Adrenal gland (tissue), 12 donors: ENCODE results near the gene ADGRA3. TPM values are rescaled to one million over a fixed set of nuclear protein-coding genes. Genes with fewer than 3 reads are reported as not detected.

Experiments used
- DNase-seq, 7 donors: peaks; one replicate each; pipeline ENCODE4 v3.0.0-alpha.2; 2019 to 2020
- H3K27ac ChIP-seq, 5 donors: fragments of 200-600 bp; sonication (generic) in 4 of 5; 1 replicate in 3 of 5; 2 replicates in 2 of 5; pipeline versions ENCODE4 v1.5.1 to v1.8.0; 2016 to 2020; ENCODE audit warnings: mild to moderate bottlenecking in 1 of 5
- H3K27me3 ChIP-seq: fragments of 200-600 bp; 2 replicates; pipeline ENCODE4 v1.8.0; 2021
- H3K36me3 ChIP-seq, 2 donors: fragments of 200-600 bp; replicated peaks in 1 of 2; 1 replicate in 1 of 2; 2 replicates in 1 of 2; pipeline versions ENCODE4 v1.5.1 to v1.8.0; 2018 to 2022
- H3K4me1 ChIP-seq, 2 donors: fragments of 200-600 bp; replicated peaks in 1 of 2; 1 replicate in 1 of 2; 2 replicates in 1 of 2; pipeline versions ENCODE4 v1.5.1 to v1.8.0; 2018 to 2021
- H3K4me3 ChIP-seq, 4 donors: fragments of 200-600 bp; sonication (generic) in 3 of 4; one replicate each; pipeline ENCODE4 v1.5.1; 2016 to 2018
- H3K9me3 ChIP-seq, 3 donors: fragments of 200-600 bp; sonication (generic) in 1 of 3; replicated peaks in 1 of 3; 1 replicate in 2 of 3; 2 replicates in 1 of 3; pipeline versions ENCODE4 v1.5.1 to v1.8.0; 2016 to 2021
- POLR2A ChIP-seq, 2 donors: fragments of 450-650 bp; IDR thresholded peaks; one replicate each; pipeline ENCODE4 v1.6.1; 2017; ENCODE audit warnings: antibody characterized with exemption in 2 of 2, mild to moderate bottlenecking in 2 of 2, moderate library complexity in 1 of 2
- WGBS, 4 donors: extraction: QIAGEN DNeasy Blood & Tissue Kit in 2 of 4; methylation state at CpG; one replicate each; pipeline versions ENCODE4 v1.1.5 to v1.1.7; 2013 to 2017; 5-methylcytosine and 5-hydroxymethylcytosine counted together
- intact Hi-C, 2 donors: fragments of 100-400 bp; cut with DNase I; formaldehyde crosslinking; loops; one replicate each; pipeline versions ENCODE4 v1.14.1 to v1.15.0; 2022 to 2023
- polyA plus RNA-seq, 3 donors: library from polyadenylated mRNA; stranded (reverse); fragments of 200-250 nt in 2 of 3; fragments of 350-450 nt in 1 of 3; fragmentation: Illumina TruSeq in 1 of 3; extraction: RNeasy Lipid Tissue Mini Kit (QIAGEN cat#74804) in 1 of 3; gene quantifications; one replicate each; pipeline ENCODE4 v1.2.3, GENCODE V29; 2013 to 2014
- total RNA-seq, 9 donors: library from RNA; depleted of rRNA in 4 of 9; stranded (reverse); fragments of >200 nt in 4 of 9; fragments of 120-200 nt in 1 of 9; fragmentation: NEBNext Ultra II Directional in 1 of 9; extraction: Animal tissue kit (Norgen Biotek cat#: 25700) in 1 of 9; gene quantifications; one replicate each; pipeline versions ENCODE4 v1.1.0 to v1.2.4, GENCODE V29; 2013 to 2023
- TF ChIP-seq, protein P1 (sequence below), 6 experiments: fragments of 450-650 bp in 4 of 6; fragments of 200-600 bp in 2 of 6; sonication (generic) in 1 of 6; IDR thresholded peaks; 1 replicate in 5 of 6; 2 replicates in 1 of 6; pipeline versions ENCODE4 v1.5.1 to v1.8.0; 2016 to 2021; ENCODE audit warnings: antibody characterized with exemption in 6 of 6, mild to moderate bottlenecking in 2 of 6, moderate library complexity in 1 of 6
- donor health status: healthy with polysubstance abuse.
- donor health status: Bipolar disorder and iron deficiency.
- donor health status: DM: yes; HTN: yes; CAD: no.
- donor health status: DM: no; HTN: no; CAD: no.
- donor health status: DM: no; HTN: no; CAD: no.
- donor health status: DM: yes; HTN: yes; CAD: no.

The ADGRA3 gene
- total and polyA plus RNA-seq, 12 donors: 9.8 to 36.9 (median 24.0) TPM

DNA sequence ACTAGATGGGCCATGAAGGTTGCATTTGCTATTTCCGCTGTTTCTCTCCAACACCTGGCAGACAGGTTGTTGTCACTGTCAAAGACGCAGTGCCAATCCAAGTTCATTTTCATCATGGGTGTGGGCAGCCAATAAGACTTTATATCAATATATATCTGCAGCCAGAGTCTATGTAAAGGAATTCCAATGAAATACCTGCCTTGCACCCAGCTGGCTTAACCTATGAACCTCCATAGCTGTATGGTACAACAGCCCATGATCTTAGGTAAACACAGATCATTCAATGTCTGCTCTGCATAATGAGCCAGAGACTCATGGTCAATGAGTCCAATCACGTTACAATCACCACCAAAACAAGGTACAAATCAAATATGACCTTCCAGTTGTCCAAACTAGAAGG is 37.7 kb upstream of the ADGRA3 start:
- H3K36me3 ChIP-seq: no peaks in the 10 kb centered on the region
- H3K4me1 ChIP-seq: no peaks in the 10 kb centered on the region
- H3K27ac ChIP-seq: no peak overlapping the region
- intact Hi-C loops: no loop called here
- 71 to 77% (median 75%) methylated on average over 3 of the region's 3 CpGs for WGBS, 4 donors
- TF ChIP-seq, protein P1, sequence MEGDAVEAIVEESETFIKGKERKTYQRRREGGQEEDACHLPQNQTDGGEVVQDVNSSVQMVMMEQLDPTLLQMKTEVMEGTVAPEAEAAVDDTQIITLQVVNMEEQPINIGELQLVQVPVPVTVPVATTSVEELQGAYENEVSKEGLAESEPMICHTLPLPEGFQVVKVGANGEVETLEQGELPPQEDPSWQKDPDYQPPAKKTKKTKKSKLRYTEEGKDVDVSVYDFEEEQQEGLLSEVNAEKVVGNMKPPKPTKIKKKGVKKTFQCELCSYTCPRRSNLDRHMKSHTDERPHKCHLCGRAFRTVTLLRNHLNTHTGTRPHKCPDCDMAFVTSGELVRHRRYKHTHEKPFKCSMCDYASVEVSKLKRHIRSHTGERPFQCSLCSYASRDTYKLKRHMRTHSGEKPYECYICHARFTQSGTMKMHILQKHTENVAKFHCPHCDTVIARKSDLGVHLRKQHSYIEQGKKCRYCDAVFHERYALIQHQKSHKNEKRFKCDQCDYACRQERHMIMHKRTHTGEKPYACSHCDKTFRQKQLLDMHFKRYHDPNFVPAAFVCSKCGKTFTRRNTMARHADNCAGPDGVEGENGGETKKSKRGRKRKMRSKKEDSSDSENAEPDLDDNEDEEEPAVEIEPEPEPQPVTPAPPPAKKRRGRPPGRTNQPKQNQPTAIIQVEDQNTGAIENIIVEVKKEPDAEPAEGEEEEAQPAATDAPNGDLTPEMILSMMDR (IDR thresholded peaks at IDR 0.05): no peak
- TF ChIP-seq POLR2A (IDR thresholded peaks at IDR 0.05): no peak
- H3K27me3 ChIP-seq: no peaks in the 10 kb centered on the region
- no peak for DNase-seq
- H3K9me3 ChIP-seq: no peaks in the 10 kb centered on the region
- H3K4me3 ChIP-seq: no peak overlapping the region

DNA sequence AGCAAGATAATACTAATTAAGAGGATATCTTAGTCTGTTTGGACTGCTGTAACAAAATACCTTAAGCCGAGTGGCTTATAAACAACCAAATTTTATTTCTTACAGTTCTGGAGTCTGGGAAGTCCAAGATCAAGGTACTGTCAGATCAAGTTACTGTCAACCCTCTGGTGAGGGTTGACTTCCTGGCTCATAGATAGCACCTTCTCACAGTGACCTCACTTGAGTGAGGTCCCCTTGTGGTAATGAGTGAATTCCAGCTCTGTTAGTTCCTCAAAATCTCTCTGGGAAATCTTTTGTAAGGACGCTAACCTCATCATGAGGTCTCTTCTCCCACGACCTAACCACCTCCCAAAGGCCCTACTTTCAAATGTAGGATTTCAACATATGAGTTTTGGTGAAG is 36.9 kb upstream of the ADGRA3 start:
- no peak for TF ChIP-seq POLR2A (IDR thresholded peaks at IDR 0.05)
- TF ChIP-seq, protein P1 (IDR thresholded peaks at IDR 0.05): no peak
- intact Hi-C loops: no loop called here
- 75 to 82% (median 76%) methylated on average over 3 of the region's 3 CpGs for WGBS, 4 donors
- Histone ChIP-seq H3K9me3 (no peaks in the 10 kb centered on the region), H3K4me1 (no peaks in the 10 kb centered on the region), H3K4me3 (no peak overlapping the region), H3K27me3 (no peaks in the 10 kb centered on the region), H3K36me3 (no peaks in the 10 kb centered on the region), H3K27ac (no peak overlapping the region)
- no peak for DNase-seq

DNA sequence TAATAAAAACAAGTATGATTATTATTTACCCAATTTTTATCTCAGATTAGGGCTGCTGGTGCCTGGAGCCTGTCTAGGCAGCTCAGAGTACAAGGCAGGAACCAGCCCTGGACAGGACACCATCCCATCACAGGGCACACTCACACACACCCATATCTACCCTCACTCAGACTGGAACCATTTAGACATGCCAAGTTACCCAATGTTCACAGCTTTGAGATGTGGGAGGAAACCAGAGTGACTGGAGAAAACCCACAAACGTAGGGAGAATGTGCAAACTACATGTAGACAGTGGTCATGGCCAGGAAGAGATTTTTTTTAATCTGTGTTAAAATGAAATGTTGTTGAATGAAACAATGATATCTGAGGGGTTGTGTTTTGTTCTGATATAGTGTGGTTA is 35.7 kb upstream of the ADGRA3 start:
- Histone ChIP-seq H3K27ac (no peak overlapping the region), H3K4me3 (no peak overlapping the region), H3K9me3 (no peaks in the 10 kb centered on the region), H3K36me3 (no peaks in the 10 kb centered on the region), H3K27me3 (no peaks in the 10 kb centered on the region), H3K4me1 (no peaks in the 10 kb centered on the region)
- WGBS, 4 donors: 57 to 79% (median 65%) methylated on average over 1 of the region's 1 CpG
- intact Hi-C loops: no loop called here
- DNase-seq: no peak
- TF ChIP-seq, protein P1 (IDR thresholded peaks at IDR 0.05): no peak
- TF ChIP-seq POLR2A (IDR thresholded peaks at IDR 0.05): no peak

DNA sequence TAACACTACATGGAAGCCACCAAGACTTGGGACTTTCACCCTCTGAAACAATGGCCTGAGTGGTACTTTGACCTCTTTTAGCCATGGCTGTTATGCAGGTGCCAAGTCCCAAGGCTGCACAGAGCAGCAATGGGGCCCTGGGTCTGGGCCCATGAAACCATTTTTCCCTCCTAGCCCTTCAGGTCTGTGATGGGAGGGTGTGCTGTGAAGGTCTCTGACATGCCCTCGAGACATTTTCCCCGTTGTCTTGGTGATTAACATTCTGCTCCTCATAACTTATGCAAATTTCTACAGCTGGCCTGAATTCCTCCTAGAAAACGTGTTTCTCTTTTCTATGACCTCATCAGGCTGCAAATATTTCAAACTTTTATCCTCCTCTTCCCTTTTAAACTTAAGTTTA is 30.4 kb upstream of the ADGRA3 start:
- Histone ChIP-seq H3K27ac (no peak overlapping the region), H3K9me3 (no peaks in the 10 kb centered on the region), H3K36me3 (no peaks in the 10 kb centered on the region), H3K4me3 (no peak overlapping the region), H3K27me3 (no peaks in the 10 kb centered on the region), H3K4me1 (no peaks in the 10 kb centered on the region)
- TF ChIP-seq, protein P1 (IDR thresholded peaks at IDR 0.05): no peak
- TF ChIP-seq POLR2A (IDR thresholded peaks at IDR 0.05): no peak
- intact Hi-C loops: no loop called here
- DNase-seq: no peak
- 58 to 78% (median 73%) methylated on average over 3 of the region's 3 CpGs for WGBS, 4 donors
